NCI-H460 (cell line): ENCODE results near the gene CLTC. TPM values are rescaled to one million over a fixed set of nuclear protein-coding genes. Genes with fewer than 3 reads are reported as not detected.
"Not testable (repeated sequence)": the region's sequence is repeated elsewhere in the genome, so short reads cannot be mapped to it uniquely, and the experiment has no call there.

Experiments used
- DNase-seq: peaks from one replicate; pipeline ENCODE4 v3.0.0-alpha.2; 2016; ENCODE audit warnings: low read depth; ENCODE audit errors: extremely low read depth
- total RNA-seq: library from RNA; depleted of rRNA; stranded (reverse); fragments of >200 nt; shearing (Covaris generic); gene quantifications from 2 replicates; pipeline ENCODE4 v1.2.3, GENCODE V29; 2014

Gene CLTC
- total RNA-seq, 1 experiment from 2014 or later = 215 TPM

GRCh38 chr17:59633658-59634359 lies 14.1 kb downstream of the CLTC start:
- DNase-seq = no peak

- DNase-seq = no peak
These were observed 15.2 kb downstream of the CLTC start for GRCh38 chr17:59634632-59635541.

GRCh38 chr17:59637611-59638310 lies 18.1 kb downstream of the CLTC start:
- no peak for DNase-seq

- DNase-seq = no peak
These were observed 18.9 kb downstream of the CLTC start for GRCh38 chr17:59638553-59638952.

GRCh38 chr17:59641799-59642484 lies 22.2 kb downstream of the CLTC start:
- no peak for DNase-seq

GRCh38 chr17:59642565-59642964 lies 22.9 kb downstream of the CLTC start:
- DNase-seq = no peak

GRCh38 chr17:59643159-59644140 lies 23.8 kb downstream of the CLTC start:
- no peak for DNase-seq

- DNase-seq = no peak
These were observed 27.6 kb downstream of the CLTC start for GRCh38 chr17:59647288-59647687.

GRCh38 chr17:59649886-59650285 lies 30.2 kb downstream of the CLTC start:
- DNase-seq = no peak

- DNase-seq = no peak
These were observed 30.9 kb downstream of the CLTC start for GRCh38 chr17:59650642-59651041.

- DNase-seq = no peak
These were observed 31.7 kb downstream of the CLTC start for GRCh38 chr17:59651346-59651745.

- no peak for DNase-seq
These were observed 32.4 kb downstream of the CLTC start for GRCh38 chr17:59652119-59652518.

- DNase-seq = not testable (repeated sequence)
These were observed 36.9 kb downstream of the CLTC start for GRCh38 chr17:59656624-59657023.

- DNase-seq = no peak
These were observed 46.5 kb downstream of the CLTC start for GRCh38 chr17:59666235-59666634.

GRCh38 chr17:59668816-59669215 lies 49.1 kb downstream of the CLTC start:
- no peak for DNase-seq

- DNase-seq = no peak
These were observed 49.7 kb downstream of the CLTC start for GRCh38 chr17:59669411-59669810.

GRCh38 chr17:59669944-59670343 lies 50.2 kb downstream of the CLTC start:
- no peak for DNase-seq

- DNase-seq = no peak
These were observed 51.7 kb downstream of the CLTC start for GRCh38 chr17:59671386-59671785.

GRCh38 chr17:59675231-59675630 lies 55.5 kb downstream of the CLTC start:
- DNase-seq = no peak

GRCh38 chr17:59676716-59677115 lies 57.0 kb downstream of the CLTC start:
- DNase-seq = no peak
